ENCODE measurements around the gene GDPD5. TPM values are rescaled to one million over a fixed set of nuclear protein-coding genes. Genes with fewer than 3 reads are reported as not detected.

The GDPD5 gene
- total RNA-seq, 1 experiment from 2014 or later, result 7.8 TPM

DNA sequence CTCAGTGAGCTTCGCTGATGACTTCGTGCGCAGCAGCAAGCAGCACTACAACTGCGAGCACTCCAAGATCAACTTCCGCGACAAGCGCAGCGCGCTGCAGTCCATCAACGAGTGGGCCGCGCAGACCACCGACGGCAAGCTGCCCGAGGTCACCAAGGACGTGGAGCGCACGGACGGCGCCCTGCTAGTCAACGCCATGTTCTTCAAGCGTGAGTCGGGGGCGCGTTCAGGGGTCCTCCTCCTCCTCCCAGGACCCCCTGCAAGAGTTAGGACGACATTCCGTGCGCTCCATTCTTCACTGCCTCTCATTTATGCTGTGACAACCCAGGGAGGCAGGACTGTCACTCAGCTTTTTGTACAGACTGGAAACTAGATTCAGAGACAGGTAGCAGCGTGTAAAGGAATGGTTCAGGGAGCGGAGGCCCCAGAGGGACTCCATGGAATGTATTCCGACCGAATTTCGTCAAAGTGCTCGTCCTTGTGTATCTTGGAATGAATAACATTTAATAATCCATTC, 41.1 kb upstream of the GDPD5 start:
- Histone ChIP-seq H2BK20ac (ENCODE audit: low read depth, low read length, poor library complexity, severe bottlenecking) (no peak overlapping the region), H3K18ac (ENCODE audit: insufficient read length, low read depth, low read length) (no peak overlapping the region), H3K27ac (ENCODE audit: insufficient read length, low read depth, low read length) (no peak overlapping the region), H3K23me2 (ENCODE audit: insufficient read length, low read depth, low read length, poor library complexity, severe bottlenecking) (peaks cover 14% of the 10 kb centered on the region), H3K4me1 (ENCODE audit: insufficient read depth, low read length) (peaks cover 9% of the 10 kb centered on the region), H2BK120ac (ENCODE audit: low read depth, low read length, poor library complexity, severe bottlenecking) (no peak overlapping the region), H2AFZ (ENCODE audit: low read length) (no peak overlapping the region), H3K4me2 (ENCODE audit: insufficient read depth, insufficient read length, low read length) (no peak overlapping the region), H4K8ac (replicated peaks; ENCODE audit: insufficient read length, low read depth, low read length) (no peak overlapping the region), H4K20me1 (ENCODE audit: control insufficient read depth, insufficient read depth, insufficient read length) (no peaks in the 10 kb centered on the region), H2BK5ac (ENCODE audit: insufficient read length, low read length) (no peak overlapping the region), H2BK12ac (ENCODE audit: insufficient read length, low read depth, low read length) (no peak overlapping the region), H3K56ac (ENCODE audit: insufficient read length, low read depth, low read length) (no peak overlapping the region), H3K4ac (ENCODE audit: low read depth, low read length) (no peak overlapping the region), H4K5ac (ENCODE audit: insufficient read length, low read depth, low read length) (no peak overlapping the region), H3K23ac (ENCODE audit: insufficient read length, low read depth, low read length) (no peak overlapping the region), H2BK15ac (ENCODE audit: low read depth, low read length) (no peak overlapping the region), H3K27me3 (ENCODE audit: insufficient read depth, low read length) (no peaks in the 10 kb centered on the region), H3T11ph (ENCODE audit: low read length) (no peak overlapping the region), H3K14ac (ENCODE audit: insufficient read depth, low read length) (no peak overlapping the region), H3K9me3 (ENCODE audit: control insufficient read depth, low read depth, low read length) (no peaks in the 10 kb centered on the region), H3K79me1 (ENCODE audit: insufficient read depth, low read depth, low read length, poor library complexity, severe bottlenecking) (peaks cover 3% of the 10 kb centered on the region), H4K91ac (ENCODE audit: insufficient read length, low read depth, low read length) (no peak overlapping the region), H2AK5ac (ENCODE audit: insufficient read length, low read length) (no peak overlapping the region), H3K79me2 (ENCODE audit: insufficient read depth, low read length) (peaks cover 32% of the 10 kb centered on the region; the same call in 1 of the 2 replicates), H3K9ac (ENCODE audit: extremely low read depth, insufficient read length, low read length) (no peak overlapping the region)
- no CpG with 5 or more reads among the region's 34 CpGs for WGBS (ENCODE audit: extremely low coverage, insufficient read length, low lambda C conversion rate)
- no peak overlapping the region for H3K27ac Mint-ChIP-seq
- peaks cover 43 to 73% (median 61%) of the 10 kb centered on the region in 3 experiments for H3K36me3 Mint-ChIP-seq (ENCODE audit: insufficient read depth in 1 of 3, low read depth in 3 of 3)
- no peak for DNase-seq
- no peaks in the 10 kb centered on the region for H3K27me3 Mint-ChIP-seq (ENCODE audit: low read depth)
- TF ChIP-seq, protein P1, sequence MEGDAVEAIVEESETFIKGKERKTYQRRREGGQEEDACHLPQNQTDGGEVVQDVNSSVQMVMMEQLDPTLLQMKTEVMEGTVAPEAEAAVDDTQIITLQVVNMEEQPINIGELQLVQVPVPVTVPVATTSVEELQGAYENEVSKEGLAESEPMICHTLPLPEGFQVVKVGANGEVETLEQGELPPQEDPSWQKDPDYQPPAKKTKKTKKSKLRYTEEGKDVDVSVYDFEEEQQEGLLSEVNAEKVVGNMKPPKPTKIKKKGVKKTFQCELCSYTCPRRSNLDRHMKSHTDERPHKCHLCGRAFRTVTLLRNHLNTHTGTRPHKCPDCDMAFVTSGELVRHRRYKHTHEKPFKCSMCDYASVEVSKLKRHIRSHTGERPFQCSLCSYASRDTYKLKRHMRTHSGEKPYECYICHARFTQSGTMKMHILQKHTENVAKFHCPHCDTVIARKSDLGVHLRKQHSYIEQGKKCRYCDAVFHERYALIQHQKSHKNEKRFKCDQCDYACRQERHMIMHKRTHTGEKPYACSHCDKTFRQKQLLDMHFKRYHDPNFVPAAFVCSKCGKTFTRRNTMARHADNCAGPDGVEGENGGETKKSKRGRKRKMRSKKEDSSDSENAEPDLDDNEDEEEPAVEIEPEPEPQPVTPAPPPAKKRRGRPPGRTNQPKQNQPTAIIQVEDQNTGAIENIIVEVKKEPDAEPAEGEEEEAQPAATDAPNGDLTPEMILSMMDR (conservative IDR thresholded peaks at IDR 0.05), result no peak
- no peak overlapping the region for H3K4me3 Mint-ChIP-seq
- H3K4me1 Mint-ChIP-seq, result peaks cover 25 to 31% of the 10 kb centered on the region in 2 experiments
- H3K9me3 Mint-ChIP-seq, result no peaks in the 10 kb centered on the region
